ENCODE measurements around the gene LIPK.

The LIPK gene

DNA sequence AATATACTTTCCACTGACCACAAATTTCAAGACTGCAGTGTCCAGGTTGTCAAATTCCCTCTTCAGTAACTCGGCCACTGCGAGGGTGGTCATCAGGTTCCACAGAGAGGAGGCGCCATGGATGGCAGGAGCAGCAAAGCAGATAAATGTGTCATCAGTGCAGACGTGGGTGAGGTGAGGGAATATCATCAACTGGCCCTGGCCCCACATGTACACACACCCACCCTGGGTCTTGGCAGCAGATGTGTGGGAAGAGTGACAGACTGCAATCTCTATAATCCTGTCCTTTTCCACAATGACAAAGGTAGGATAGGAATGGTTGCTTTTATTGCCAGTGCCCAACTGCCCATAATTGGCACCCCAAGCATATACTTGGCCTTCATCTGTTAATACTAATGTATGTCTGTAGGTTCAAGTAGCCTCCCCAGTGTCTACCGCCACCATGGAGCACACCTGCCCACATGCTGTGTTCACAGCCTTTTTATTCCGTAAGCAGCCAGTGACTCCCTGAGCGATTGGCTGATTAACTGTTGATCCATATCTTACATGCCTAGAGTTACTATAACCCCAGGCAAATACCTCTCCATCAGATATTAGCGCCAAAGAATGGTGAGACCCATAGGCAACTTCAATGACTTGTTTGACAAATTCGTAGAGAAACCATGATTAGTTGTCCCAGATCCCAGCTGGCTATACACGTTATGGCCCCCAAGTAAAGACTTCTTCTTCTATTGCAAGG, 80.2 kb downstream of the LIPK start:
- no peak for TF ChIP-seq ZNF274 (IDR thresholded peaks at IDR 0.05; ENCODE audit: low read depth, low read length)
- H3K4me3 ChIP-seq (ENCODE audit: low read length), result no peak overlapping the region

DNA sequence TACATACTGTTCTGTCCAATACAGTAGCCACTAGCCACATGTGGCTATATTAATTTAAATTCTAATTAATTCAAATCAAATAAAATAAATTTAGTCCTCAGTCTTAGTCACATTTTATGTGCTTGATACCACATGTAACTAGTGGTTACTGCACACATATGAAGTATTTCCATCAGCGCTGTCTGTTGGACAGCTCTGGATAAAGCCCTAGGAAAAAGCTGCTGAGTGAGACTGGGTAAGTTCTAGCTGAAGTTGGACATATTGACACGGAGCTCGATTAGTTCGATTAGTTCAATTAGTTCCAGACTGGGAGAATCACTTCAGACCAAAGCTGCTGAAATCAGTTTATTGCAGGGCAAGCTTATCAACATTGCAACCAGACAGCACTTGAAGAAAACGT, 81.4 kb downstream of the LIPK start:
- no peak overlapping the region for H3K4me3 ChIP-seq (ENCODE audit: low read length)
- TF ChIP-seq ZNF274 (IDR thresholded peaks at IDR 0.05; ENCODE audit: low read depth, low read length), result no peak

DNA sequence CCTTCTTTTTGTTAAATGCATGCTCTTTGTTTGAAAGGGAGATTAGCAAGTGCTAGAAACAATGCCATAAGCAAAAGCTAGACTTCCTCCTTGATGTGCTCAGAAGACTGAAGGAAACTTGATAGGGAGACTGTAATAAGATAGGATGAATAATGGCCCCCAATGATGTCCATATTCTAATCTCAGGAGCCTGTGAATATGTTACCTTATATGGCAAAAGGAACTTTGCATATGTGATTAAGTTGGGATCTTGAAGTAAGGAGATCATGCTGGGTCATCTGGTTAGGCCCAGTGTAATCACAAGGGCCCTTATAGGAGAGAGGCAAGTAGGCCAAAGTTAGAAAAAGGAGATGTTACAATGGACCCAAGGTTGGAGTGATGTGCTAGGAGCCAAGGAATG, 82.9 kb downstream of the LIPK start:
- H3K4me3 ChIP-seq (ENCODE audit: low read length), result no peak overlapping the region
- TF ChIP-seq ZNF274 (IDR thresholded peaks at IDR 0.05; ENCODE audit: low read depth, low read length), result no peak

DNA sequence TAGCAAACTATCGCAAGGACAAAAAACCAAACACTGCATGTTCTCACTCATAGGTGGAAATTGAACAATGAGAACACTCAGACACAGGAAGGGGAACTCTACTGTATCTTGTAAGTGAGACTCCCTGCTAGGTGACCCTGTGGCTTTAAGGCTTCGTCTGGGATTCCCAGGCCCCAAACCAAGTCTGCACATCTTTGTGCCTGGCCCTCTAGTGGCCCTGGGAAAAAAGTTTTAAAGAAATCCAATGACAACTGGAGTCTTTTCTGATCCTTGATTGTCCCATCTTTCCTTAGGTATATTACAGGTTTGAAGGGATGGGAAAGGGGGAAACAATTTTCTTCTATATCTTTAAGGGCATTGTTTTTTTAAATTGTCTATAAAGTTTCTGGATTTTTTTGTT, 85.9 kb downstream of the LIPK start:
- no peak for TF ChIP-seq ZNF274 (IDR thresholded peaks at IDR 0.05; ENCODE audit: low read depth, low read length)
- no peak overlapping the region for H3K4me3 ChIP-seq (ENCODE audit: low read length)

DNA sequence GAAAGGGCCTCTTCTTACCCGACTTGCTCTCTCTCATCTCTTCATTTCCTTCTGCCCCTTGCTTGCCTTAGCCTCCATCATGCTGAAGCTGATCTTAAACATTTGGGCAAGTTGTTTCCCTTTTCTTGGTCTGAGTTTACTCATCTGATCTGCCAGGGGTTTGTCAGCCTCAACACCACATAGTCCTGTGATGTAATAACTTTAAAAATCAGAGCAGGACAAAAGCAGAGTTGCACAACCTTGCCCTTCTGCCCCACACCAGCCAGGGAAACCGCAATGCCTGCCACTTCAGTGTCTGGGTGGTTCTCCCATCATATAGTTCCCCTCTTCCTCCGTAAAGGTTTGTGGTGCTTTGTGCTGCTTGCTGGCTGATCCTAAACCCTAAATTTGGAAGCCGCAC, 86.6 kb downstream of the LIPK start:
- H3K4me3 ChIP-seq (ENCODE audit: low read length), result no peak overlapping the region
- TF ChIP-seq ZNF274 (IDR thresholded peaks at IDR 0.05; ENCODE audit: low read depth, low read length), result no peak

DNA sequence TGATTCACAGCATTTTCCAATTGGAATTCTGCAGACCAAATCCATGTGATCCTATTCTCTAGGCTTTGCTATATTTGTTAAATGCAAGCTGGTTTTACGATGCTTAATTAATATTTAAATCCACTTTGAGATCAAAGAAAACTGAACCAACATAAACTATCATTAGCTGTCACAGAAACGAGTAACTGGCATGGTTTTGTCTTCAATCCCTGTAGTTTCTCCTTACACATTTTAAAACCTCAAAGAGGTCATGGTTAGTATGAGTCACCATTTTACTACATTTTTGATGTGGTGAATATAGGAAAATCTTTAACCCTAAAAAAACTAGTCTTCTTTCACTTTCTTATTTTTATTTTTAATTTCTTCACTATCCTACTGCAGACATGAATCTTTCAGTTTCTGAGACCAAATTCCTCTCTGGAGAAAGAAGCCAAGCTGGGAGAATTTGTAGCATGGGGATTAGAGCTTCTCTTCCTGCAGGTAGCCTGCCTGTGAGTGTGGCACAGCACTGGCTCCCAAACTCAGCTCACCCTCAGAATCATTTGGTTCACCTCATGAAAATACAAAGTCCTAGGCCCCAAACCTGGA, 87.8 kb downstream of the LIPK start:
- H3K4me3 ChIP-seq (ENCODE audit: low read length), result no peak overlapping the region
- TF ChIP-seq ZNF274 (IDR thresholded peaks at IDR 0.05; ENCODE audit: low read depth, low read length), result no peak

DNA sequence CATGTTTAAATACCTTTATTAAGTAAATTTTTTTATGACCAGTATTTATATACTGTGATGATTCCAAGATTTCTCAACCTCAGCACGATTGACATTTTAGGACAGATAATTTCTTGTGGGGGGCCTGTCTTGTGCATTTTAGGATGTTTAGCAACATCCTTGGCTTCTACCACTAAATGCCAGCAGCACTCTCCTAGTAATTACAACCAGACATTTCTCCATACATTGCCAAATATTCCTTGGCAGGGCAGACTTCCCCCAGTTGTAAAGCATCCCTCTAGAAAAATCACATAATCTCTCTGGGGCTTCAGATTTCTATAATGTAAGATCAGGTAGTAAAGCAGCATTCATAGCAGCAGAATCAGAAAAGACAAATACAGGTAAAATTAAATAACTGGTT, 88.7 kb downstream of the LIPK start:
- no peak overlapping the region for H3K4me3 ChIP-seq (ENCODE audit: low read length)
- TF ChIP-seq ZNF274 (IDR thresholded peaks at IDR 0.05; ENCODE audit: low read depth, low read length), result no peak

DNA sequence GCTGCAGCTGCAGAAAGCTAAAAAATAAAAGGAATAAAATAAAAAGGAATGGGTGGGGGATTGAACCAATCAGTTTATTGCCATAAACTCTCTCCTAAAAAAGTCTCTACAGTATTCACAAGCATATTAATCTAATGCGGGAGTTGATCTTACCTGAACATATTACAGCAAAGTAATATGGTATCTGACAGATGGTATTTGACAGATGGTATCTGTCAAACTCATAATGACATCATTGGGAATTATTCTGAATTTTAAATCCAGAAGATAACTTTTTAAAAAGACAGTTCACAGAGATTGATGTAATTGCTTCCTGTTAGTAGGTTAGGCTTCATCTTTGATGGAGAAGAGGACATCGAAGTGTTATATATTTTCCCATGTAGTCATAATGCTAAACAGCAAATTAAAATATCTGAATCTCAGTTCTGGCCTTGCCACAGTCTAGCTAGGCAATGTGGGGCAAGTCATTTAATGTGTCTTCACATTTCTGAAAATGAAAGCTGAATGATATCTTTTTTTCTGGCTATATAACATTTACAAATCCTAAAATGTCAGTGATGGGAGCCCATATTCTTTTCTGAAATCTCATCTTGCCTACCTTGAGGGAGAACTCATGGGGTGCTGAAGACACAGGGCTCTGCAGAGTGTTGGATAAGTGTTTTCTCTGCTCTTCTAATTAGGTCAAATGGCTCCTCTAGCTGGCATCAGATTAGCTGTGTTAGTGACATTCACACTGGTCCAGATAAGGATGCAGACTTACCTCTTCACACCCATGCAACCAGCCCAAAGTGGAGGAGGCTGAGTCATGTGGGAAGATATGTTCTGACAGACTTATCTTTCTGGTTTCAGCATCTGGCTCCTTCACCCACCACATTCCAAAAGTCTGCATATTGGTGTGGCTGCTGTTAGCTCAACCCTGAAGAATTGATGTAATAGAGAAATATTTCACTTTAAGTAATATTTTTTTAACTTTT, 94.4 kb downstream of the LIPK start:
- TF ChIP-seq ZNF274 (IDR thresholded peaks at IDR 0.05; ENCODE audit: low read depth, low read length), result no peak
- no peak overlapping the region for H3K4me3 ChIP-seq (ENCODE audit: low read length)
